HL-60/S4 (cell line): ENCODE data around the gene YIF1B.
"Not testable (repeated sequence)": the region's sequence is repeated elsewhere in the genome, so short reads cannot be mapped to it uniquely, and the experiment has no call there.

Source experiments
- in situ Hi-C: fragments of 300-500 bp; cut with MboI; formaldehyde crosslinking; loops from 2 replicates; pipeline ENCODE4 v1.14.3; 2022; ENCODE audit warnings: low sequenced_read_pairs

Gene YIF1B

GRCh38 chr19:38315657-38316476 lies at the start of gene YIF1B:
Gene YIF1B, minus strand, starts transcription at chr19:38315947. Its CDS starts 30 bp downstream, at chr19:38315917.
- in situ Hi-C loops: no loop called here

GRCh38 chr19:38362946-38363688 lies 47.4 kb upstream of the YIF1B start:
- in situ Hi-C loops: not testable (repeated sequence)

- in situ Hi-C loops: no loop called here
Observed at GRCh38 chr19:38362076-38362945, 46.6 kb upstream of the YIF1B start.

- in situ Hi-C loops: no loop called here
Observed at GRCh38 chr19:38361633-38362075, 45.9 kb upstream of the YIF1B start.

GRCh38 chr19:38360839-38361631 lies 45.3 kb upstream of the YIF1B start:
- in situ Hi-C loops: no loop called here

GRCh38 chr19:38360351-38360750 lies 44.6 kb upstream of the YIF1B start:
- in situ Hi-C loops: no loop called here

GRCh38 chr19:38359242-38360021 lies 43.7 kb upstream of the YIF1B start:
- in situ Hi-C loops: no loop called here

GRCh38 chr19:38358071-38358470 lies 42.3 kb upstream of the YIF1B start:
- in situ Hi-C loops: no loop called here

- in situ Hi-C loops: no loop called here
Observed at GRCh38 chr19:38355728-38356725, 40.3 kb upstream of the YIF1B start.

GRCh38 chr19:38352611-38353010 lies 36.9 kb upstream of the YIF1B start:
- in situ Hi-C loops: no loop called here

GRCh38 chr19:38351865-38352395 lies 36.2 kb upstream of the YIF1B start:
- in situ Hi-C loops: no loop called here

- in situ Hi-C loops: no loop called here
Observed at GRCh38 chr19:38350883-38351282, 35.1 kb upstream of the YIF1B start.

- in situ Hi-C loops: no loop called here
Observed at GRCh38 chr19:38346837-38347236, 31.1 kb upstream of the YIF1B start.

- in situ Hi-C loops: no loop called here
Observed at GRCh38 chr19:38340927-38341326, 25.2 kb upstream of the YIF1B start.

- in situ Hi-C loops: loop anchor here (10.0 kb wide), 1 partner anchor 434 kb away; the partner anchor contains the start of genes SIPA1L3 and WDR87
Observed at GRCh38 chr19:38339011-38339410, 23.3 kb upstream of the YIF1B start.

- in situ Hi-C loops: loop anchor here (10.0 kb wide), 1 partner anchor 433 kb away; the partner anchor contains the start of genes SIPA1L3 and WDR87
Observed at GRCh38 chr19:38337360-38337653, 21.6 kb upstream of the YIF1B start.

GRCh38 chr19:38336638-38337359 lies 21.1 kb upstream of the YIF1B start:
- in situ Hi-C loops: loop anchor here (10.0 kb wide), 1 partner anchor 432 kb away; the partner anchor contains the start of genes SIPA1L3 and WDR87
